H7 (cell line): ENCODE results near the gene HM13. TPM values are rescaled to one million over a fixed set of nuclear protein-coding genes. Genes with fewer than 3 reads are reported as not detected.
"Not testable (repeated sequence)": the region's sequence is repeated elsewhere in the genome, so short reads cannot be mapped to it uniquely, and the experiment has no call there.

Experiments
- DNase-seq: peaks from one replicate; pipeline ENCODE4 v3.0.0; 2012
- H3K27me3 ChIP-seq: 2 replicates; pipeline ENCODE4 v1.6.0; 2011; ENCODE audit warnings: mild to moderate bottlenecking, low read length; ENCODE audit not compliant: control insufficient read depth, insufficient read depth
- H3K36me3 ChIP-seq: replicated peaks from 2 replicates; pipeline ENCODE4 v1.5.1; 2011; ENCODE audit warnings: low read length; ENCODE audit not compliant: control insufficient read depth, insufficient read depth
- H3K4me3 ChIP-seq: 2 replicates; pipeline ENCODE4 v1.5.1; 2011; ENCODE audit warnings: low read depth, mild to moderate bottlenecking, control low read depth, low read length, moderate library complexity; ENCODE audit not compliant: insufficient read depth
- total RNA-seq: library from RNA; depleted of rRNA; stranded (reverse); fragments of >200 nt; shearing (Covaris generic); gene quantifications from 2 replicates; pipeline ENCODE4 v1.2.3, GENCODE V29; 2014; rRNA removed

HM13 gene
- total RNA-seq: 63.9 and 65.0 TPM in 2 replicates

- Histone ChIP-seq H3K36me3 (peaks cover 4% of the 10 kb centered on the region; the same call in 1 of the 2 replicates), H3K4me3 (peak within 1 kb of the TSS; percentile 99), H3K27me3 (no peaks in the 10 kb centered on the region)
- peak; percentile 100 for DNase-seq
Measured at GRCh38 chr20:31514154-31515071, at the start of gene HM13. HM13 (plus strand) TSS chr20:31514442; CDS start chr20:31514552, 110 bp downstream.

- H3K27me3 ChIP-seq, H3K4me3 ChIP-seq, H3K36me3 ChIP-seq, DNase-seq: not testable (repeated sequence)
Measured at GRCh38 chr20:31470946-31471345, 43.3 kb upstream of the HM13 start.

GRCh38 chr20:31472395-31473330 is 41.6 kb upstream of the HM13 start:
- no peak overlapping the region for H3K4me3 ChIP-seq
- H3K36me3 ChIP-seq: no peaks in the 10 kb centered on the region
- no peak for DNase-seq
- no peaks in the 10 kb centered on the region for H3K27me3 ChIP-seq

DNA sequence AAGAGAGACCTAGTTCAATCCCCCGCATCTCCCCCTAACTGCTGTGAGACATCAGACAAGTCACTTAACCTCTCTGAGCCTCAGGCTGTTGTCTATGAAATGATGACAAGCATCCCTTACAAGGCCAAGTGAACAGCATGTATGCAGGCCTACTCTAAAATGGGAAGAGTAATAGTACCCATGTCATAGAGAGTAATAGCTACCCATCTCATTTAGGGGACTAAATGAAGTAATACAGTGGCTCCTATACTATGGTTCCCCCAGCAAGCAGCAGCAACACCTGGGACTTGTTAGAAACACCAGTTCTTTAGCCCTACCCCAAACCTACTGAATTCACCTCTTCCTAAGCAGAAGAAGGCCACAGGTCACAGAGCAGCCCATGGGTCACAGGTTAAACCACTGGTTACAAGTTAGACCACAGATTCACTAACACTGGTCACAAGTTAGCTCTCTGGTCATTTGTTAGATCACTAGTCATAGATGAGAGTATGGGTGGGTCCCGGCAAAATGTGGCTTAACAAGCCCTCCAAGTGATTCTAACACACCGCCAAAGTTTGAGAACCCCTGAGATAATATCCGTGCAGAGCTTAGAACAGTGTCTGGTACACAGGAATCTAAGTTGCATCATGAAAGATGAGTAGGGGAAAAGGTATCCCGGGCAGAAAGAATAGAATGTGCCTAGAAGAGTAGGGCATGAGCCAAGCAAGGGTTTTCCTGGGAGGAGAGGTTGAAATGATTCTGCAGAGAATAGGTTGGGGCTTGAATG is 40.7 kb upstream of the HM13 start:
- Histone ChIP-seq H3K36me3 (no peaks in the 10 kb centered on the region), H3K27me3 (no peaks in the 10 kb centered on the region), H3K4me3 (no peak overlapping the region)
- no peak for DNase-seq

DNA sequence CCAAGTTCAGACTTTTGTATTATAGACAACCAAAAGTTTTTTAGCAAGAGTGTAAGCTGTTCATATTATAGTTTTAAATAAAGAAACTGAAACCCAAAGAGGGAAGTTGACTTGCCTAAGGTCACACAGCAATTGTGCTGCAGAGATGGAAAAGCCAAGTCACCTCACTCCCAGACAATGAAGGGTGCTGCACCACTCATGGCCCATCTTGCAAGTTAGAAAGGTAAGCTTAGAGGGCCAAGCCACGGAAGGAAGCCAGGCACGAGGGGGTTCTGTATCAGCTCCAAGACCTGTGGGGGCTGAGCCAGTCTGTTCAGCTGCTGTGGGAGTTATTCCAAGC is 40.2 kb upstream of the HM13 start:
- no peak for DNase-seq
- no peaks in the 10 kb centered on the region for H3K36me3 ChIP-seq
- H3K27me3 ChIP-seq: no peaks in the 10 kb centered on the region
- no peak overlapping the region for H3K4me3 ChIP-seq

- Histone ChIP-seq H3K36me3 (no peaks in the 10 kb centered on the region), H3K4me3 (no peak within 1 kb of the TSS)
- DNase-seq: peak; percentile 96
Measured at GRCh38 chr20:31474758-31475427, 39.3 kb upstream of the HM13 start, which contains the start of the genes DEFB124 and REM1. DEFB124 (minus strand) TSS chr20:31475127; CDS start chr20:31473013, 2,114 bp downstream. REM1 (plus strand) TSS chr20:31475288; CDS start chr20:31476446, 1,158 bp downstream.

DNA sequence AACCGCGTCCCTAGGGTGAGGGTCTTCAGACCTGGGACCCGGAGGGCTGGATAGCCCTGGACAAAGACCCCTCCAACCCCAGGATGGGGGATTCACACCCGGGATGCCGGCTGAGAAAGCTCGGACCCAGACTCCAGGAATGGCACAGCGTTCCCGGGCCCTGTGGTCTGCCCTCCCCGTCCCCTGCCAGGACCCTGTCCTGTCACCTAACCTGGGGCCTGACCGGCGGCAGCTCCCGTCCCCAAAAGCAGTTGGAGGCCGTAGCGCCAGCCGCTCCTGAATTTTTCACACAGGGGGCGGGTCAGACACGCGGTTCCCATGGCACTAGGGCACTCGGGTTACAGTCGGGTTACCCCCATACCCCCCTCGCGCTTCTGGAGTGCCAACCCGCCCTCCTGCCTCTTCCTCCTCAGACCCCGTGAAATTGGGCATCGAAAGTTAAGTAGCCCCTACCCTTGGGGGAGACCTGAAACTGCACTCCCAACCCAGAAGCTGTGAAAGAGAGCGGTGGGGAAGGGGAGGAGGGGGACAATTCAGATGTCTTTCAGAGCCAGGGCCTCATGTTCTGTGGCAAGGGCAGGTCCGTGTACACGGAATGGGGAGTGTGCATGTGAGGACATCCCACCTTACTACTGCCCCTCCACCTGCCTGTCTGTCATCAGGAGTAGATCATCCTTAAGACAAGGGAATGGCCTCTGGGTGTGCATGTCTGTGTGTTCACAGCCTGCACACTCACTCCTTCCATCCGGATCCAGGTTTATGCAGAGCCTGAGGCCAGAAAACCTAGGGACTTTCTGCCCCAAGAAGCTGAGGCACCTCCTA is 38.6 kb upstream of the HM13 start:
- no peak overlapping the region for H3K4me3 ChIP-seq
- peak; percentile 75 for DNase-seq
- H3K36me3 ChIP-seq: no peaks in the 10 kb centered on the region
- H3K27me3 ChIP-seq: no peaks in the 10 kb centered on the region

More at GRCh38 chr20:31474758-31475427, 39.3 kb upstream of the HM13 start, which contains the start of the genes DEFB124 and REM1:
- no peaks in the 10 kb centered on the region for H3K27me3 ChIP-seq

- H3K4me3 ChIP-seq: no peak overlapping the region
- H3K27me3 ChIP-seq: no peaks in the 10 kb centered on the region
- DNase-seq: peak; percentile 60
- no peaks in the 10 kb centered on the region for H3K36me3 ChIP-seq
Measured at GRCh38 chr20:31476294-31476585, 38.0 kb upstream of the HM13 start.

GRCh38 chr20:31476643-31477215 is 37.5 kb upstream of the HM13 start:
- no peaks in the 10 kb centered on the region for H3K36me3 ChIP-seq
- no peak for DNase-seq
- H3K4me3 ChIP-seq: no peak overlapping the region
- H3K27me3 ChIP-seq: no peaks in the 10 kb centered on the region

DNA sequence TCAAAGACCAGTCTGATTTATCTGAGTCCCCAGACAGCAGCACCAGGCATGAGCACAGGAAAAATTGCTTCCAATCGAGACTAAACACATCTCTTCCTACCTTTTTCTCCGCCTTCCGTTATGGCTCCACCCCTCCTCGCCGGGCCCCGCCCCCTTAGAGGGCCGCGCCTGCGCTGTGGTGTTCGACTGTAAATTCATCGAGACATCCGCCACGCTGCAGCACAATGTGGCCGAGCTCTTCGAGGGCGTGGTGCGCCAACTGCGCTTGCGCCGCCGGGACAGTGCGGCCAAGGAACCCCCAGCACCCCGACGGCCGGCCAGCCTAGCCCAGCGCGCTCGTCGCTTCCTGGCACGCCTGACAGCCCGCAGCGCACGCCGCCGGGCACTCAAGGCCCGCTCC is 30.2 kb upstream of the HM13 start:
- Histone ChIP-seq H3K36me3 (no peaks in the 10 kb centered on the region), H3K4me3 (no peak overlapping the region), H3K27me3 (no peaks in the 10 kb centered on the region)
- peak; percentile 86 for DNase-seq

DNA sequence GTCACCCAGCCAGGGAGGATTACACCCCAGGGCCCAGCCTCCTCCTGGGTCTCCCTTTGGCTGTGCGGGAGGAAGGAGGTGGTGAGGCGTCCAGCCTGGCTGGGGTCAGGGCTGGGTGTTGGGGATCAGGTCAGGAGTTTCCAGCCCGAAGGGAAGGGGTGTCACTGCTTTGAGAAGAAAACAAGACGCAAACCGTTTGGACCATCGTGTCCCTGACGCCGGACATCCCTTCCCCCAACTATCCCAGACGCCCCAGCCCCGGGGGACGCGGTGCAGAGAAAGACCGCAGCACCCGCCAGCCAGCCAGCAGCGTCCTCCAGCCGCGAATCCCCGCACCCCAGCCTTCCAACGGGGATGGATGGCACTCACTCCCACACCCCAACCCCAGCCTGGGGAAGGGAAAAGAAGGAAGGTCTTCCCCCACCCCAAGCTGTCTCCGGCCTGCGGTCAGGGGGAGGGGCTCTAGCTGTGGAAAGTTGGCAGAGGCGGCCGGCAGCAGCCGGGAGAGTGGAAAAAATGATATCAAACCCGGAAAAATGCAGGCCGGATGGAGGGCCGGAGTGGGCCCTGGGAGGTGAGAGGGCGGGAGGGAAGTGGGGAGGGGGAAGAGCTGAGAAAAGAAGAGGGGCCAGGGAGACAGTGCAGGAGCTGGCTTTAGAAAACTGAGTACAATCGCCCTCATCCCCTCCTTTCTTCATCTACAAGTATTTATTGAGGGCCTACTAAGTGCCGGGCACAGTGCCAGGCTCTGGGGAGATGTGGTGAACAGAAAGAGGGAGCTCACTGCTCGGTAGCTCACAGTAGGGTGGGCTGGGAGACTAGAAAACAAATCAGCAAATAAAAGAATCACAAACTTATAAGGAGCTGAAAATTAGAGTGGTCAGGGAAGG is 28.5 kb upstream of the HM13 start:
- Histone ChIP-seq H3K4me3 (no peak overlapping the region), H3K36me3 (no peaks in the 10 kb centered on the region), H3K27me3 (no peaks in the 10 kb centered on the region)
- peak; percentile 84 for DNase-seq

- Histone ChIP-seq H3K36me3 (no peaks in the 10 kb centered on the region), H3K27me3 (no peaks in the 10 kb centered on the region), H3K4me3 (no peak overlapping the region)
- DNase-seq: no peak
Measured at GRCh38 chr20:31488115-31488514, 26.1 kb upstream of the HM13 start.
